ENCODE data around the gene LGR5.
"Not testable (repeated sequence)": the region's sequence is repeated elsewhere in the genome, so short reads cannot be mapped to it uniquely, and the experiment has no call there.

Gene LGR5

GRCh38 chr12:71476513-71476912 lies 36.9 kb downstream of the LGR5 start:
- no peak for DNase-seq (ENCODE audit: low spot score)

- DNase-seq (ENCODE audit: low spot score) = no peak
These were observed 38.0 kb downstream of the LGR5 start for GRCh38 chr12:71477609-71478008.

- DNase-seq (ENCODE audit: low spot score) = no peak
These were observed 38.7 kb downstream of the LGR5 start for GRCh38 chr12:71478270-71478669.

GRCh38 chr12:71484272-71484905 lies 44.8 kb downstream of the LGR5 start:
- no peak for DNase-seq (ENCODE audit: low spot score)

GRCh38 chr12:71490844-71491243 lies 51.2 kb downstream of the LGR5 start:
- not testable (repeated sequence) for DNase-seq (ENCODE audit: low spot score)

GRCh38 chr12:71492604-71493003 lies 53.0 kb downstream of the LGR5 start:
- no peak for DNase-seq (ENCODE audit: low spot score)

- no peak for DNase-seq (ENCODE audit: low spot score)
These were observed 60.2 kb downstream of the LGR5 start for GRCh38 chr12:71499834-71500233.

GRCh38 chr12:71503579-71504391 lies 64.2 kb downstream of the LGR5 start:
- DNase-seq (ENCODE audit: low spot score) = peak; percentile 3

- DNase-seq (ENCODE audit: low spot score) = no peak
These were observed 64.9 kb downstream of the LGR5 start for GRCh38 chr12:71504476-71504875.

GRCh38 chr12:71509705-71510104 lies 70.1 kb downstream of the LGR5 start:
- no peak for DNase-seq (ENCODE audit: low spot score)

GRCh38 chr12:71517145-71517846 lies 77.7 kb downstream of the LGR5 start:
- no peak for DNase-seq (ENCODE audit: low spot score)

- DNase-seq (ENCODE audit: low spot score) = no peak
These were observed 81.5 kb downstream of the LGR5 start for GRCh38 chr12:71521125-71521524.

- no peak for DNase-seq (ENCODE audit: low spot score)
These were observed 85.0 kb downstream of the LGR5 start for GRCh38 chr12:71524626-71525025.

- no peak for DNase-seq (ENCODE audit: low spot score)
These were observed 94.1 kb downstream of the LGR5 start for GRCh38 chr12:71533703-71534102.

GRCh38 chr12:71536279-71536938 lies 96.8 kb downstream of the LGR5 start:
- DNase-seq (ENCODE audit: low spot score) = no peak

GRCh38 chr12:71536939-71537622 lies 97.5 kb downstream of the LGR5 start:
- DNase-seq (ENCODE audit: low spot score) = no peak

GRCh38 chr12:71538807-71539206 lies 99.2 kb downstream of the LGR5 start:
- no peak for DNase-seq (ENCODE audit: low spot score)

- DNase-seq (ENCODE audit: low spot score) = no peak
These were observed 102.0 kb downstream of the LGR5 start for GRCh38 chr12:71541583-71541982.

- no peak for DNase-seq (ENCODE audit: low spot score)
These were observed 106.8 kb downstream of the LGR5 start for GRCh38 chr12:71546322-71546861.

GRCh38 chr12:71548893-71549292 lies 109.3 kb downstream of the LGR5 start:
- no peak for DNase-seq (ENCODE audit: low spot score)

- DNase-seq (ENCODE audit: low spot score) = no peak
These were observed 111.9 kb downstream of the LGR5 start for GRCh38 chr12:71551529-71551928.

All from germinal center (tissue), 1 donor.